Ovary (tissue), 9 donors: ENCODE data around the gene QSOX1. TPM values are rescaled to one million over a fixed set of nuclear protein-coding genes. Genes with fewer than 3 reads are reported as not detected.
"Not testable (repeated sequence)": the region's sequence is repeated elsewhere in the genome, so short reads cannot be mapped to it uniquely, and the experiment has no call there.

ENCODE experiments used
- DNase-seq, 5 donors: peaks; one replicate each; pipeline ENCODE4 v3.0.0-alpha.2; 2019 to 2020
- H3K27ac ChIP-seq, 2 donors: fragments of 200-600 bp; one replicate each; pipeline versions ENCODE4 v1.5.1 to v1.8.0; 2019 to 2022
- H3K27me3 ChIP-seq: fragments of 200-600 bp; one replicate; pipeline ENCODE4 v1.8.0; 2022
- H3K36me3 ChIP-seq: fragments of 200-600 bp; sonication (generic); one replicate; pipeline ENCODE4 v1.5.1; 2019
- H3K4me1 ChIP-seq: one replicate; pipeline ENCODE4 v1.8.1; 2013; ENCODE audit warnings: mild to moderate bottlenecking, moderate library complexity; ENCODE audit not compliant: insufficient read depth
- H3K4me3 ChIP-seq: fragments of 200-600 bp; sonication (generic); one replicate; pipeline ENCODE4 v1.5.1; 2017
- H3K9me3 ChIP-seq, 2 donors: fragments of 200-600 bp in 1 of 2; sonication (generic) in 1 of 2; one replicate each; pipeline versions ENCODE4 v1.5.1 to v1.8.1; 2013 to 2019; ENCODE audit warnings: mild to moderate bottlenecking in 1 of 2, moderate library complexity in 1 of 2
- EP300 ChIP-seq: sonication (generic); formaldehyde crosslinking; IDR thresholded peaks from one replicate; pipeline ENCODE4 v1.6.1; 2017; ENCODE audit warnings: antibody characterized with exemption
- POLR2A ChIP-seq: fragments of 450-650 bp; IDR thresholded peaks from one replicate; pipeline ENCODE4 v1.6.1; 2017; ENCODE audit warnings: antibody characterized with exemption, mild to moderate bottlenecking, moderate library complexity
- WGBS, 3 donors: extraction: QIAGEN DNeasy Blood & Tissue Kit in 1 of 3; methylation state at CpG; one replicate each; pipeline versions ENCODE4 v1.1.5 to v1.1.7; 2013 to 2017; 5-methylcytosine and 5-hydroxymethylcytosine counted together
- intact Hi-C, 4 donors: fragments of 100-400 bp; cut with DNase I; formaldehyde crosslinking; loops; one replicate each; pipeline versions ENCODE4 v1.11.0 to v1.15.1; 2022 to 2023
- polyA plus RNA-seq, 2 donors: library from polyadenylated mRNA; stranded (reverse); fragments of 200-250 nt in 1 of 2; fragments of 350-450 nt in 1 of 2; fragmentation: Illumina TruSeq in 1 of 2; extraction: RNeasy Lipid Tissue Mini Kit (QIAGEN cat#74804) in 1 of 2; gene quantifications; one replicate each; pipeline ENCODE4 v1.2.3, GENCODE V29; 2013 to 2014
- total RNA-seq, 7 donors: library from RNA; depleted of rRNA in 2 of 7; stranded (reverse); fragments of >200 nt in 2 of 7; fragmentation: NEBNext Ultra II Directional in 3 of 7; extraction: Animal tissue kit (Norgen Biotek cat#: 25700) in 3 of 7; gene quantifications; one replicate each; pipeline versions ENCODE4 v1.1.0 to v1.2.4, GENCODE V29; 2016 to 2023
- TF ChIP-seq, protein P1 (sequence below), 3 donors: fragments of 450-650 bp in 2 of 3; fragments of 200-600 bp in 1 of 3; IDR thresholded peaks; one replicate each; pipeline versions ENCODE4 v1.5.1 to v1.8.0; 2016 to 2022; ENCODE audit warnings: antibody characterized with exemption in 3 of 3, mild to moderate bottlenecking in 1 of 3
- donor health status: DM: no; HTN: no; CAD: no; lungs with moderate emphysema.
- donor health status: DM: no; HTN: no; CAD: no.
- donor health status: Bipolar disorder and iron deficiency.
- donor health status: DM: yes; HTN: yes; CAD: no.
- donor health status: DM: no; HTN: no; CAD: no.
- donor health status: DM: yes; HTN: yes; CAD: no.

The QSOX1 gene
- total and polyA plus RNA-seq, 9 donors = 57.8 to 475 (median 155) TPM

DNA sequence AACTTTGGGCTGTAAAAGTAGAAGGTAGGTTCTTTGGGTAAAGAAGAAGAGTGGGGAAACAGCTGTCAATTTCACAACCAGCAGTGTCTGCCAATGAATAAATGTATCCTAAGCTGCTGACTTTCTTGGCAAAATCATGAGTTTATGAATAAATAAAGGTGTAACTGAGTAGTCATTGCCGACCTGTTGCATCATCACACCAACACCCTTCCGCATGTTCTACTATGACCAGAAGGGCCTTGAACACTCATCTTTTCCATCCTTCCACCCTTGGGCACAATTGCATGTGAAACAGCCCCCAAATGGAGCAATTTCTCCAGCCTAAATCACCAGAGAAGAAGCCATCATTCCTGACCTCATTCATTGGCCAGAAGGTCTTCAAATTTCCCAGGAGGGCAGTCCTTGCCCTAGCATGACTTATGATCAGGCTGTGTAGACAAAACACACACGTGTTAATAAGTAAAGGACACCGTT lies 31.2 kb upstream of the QSOX1 start:
- DNase-seq = no peak
- Histone ChIP-seq H3K9me3 (no peaks in the 10 kb centered on the region), H3K36me3 (no peaks in the 10 kb centered on the region), H3K27ac (no peak overlapping the region), H3K4me3 (no peak overlapping the region), H3K4me1 (peaks cover 2% of the 10 kb centered on the region), H3K27me3 (no peaks in the 10 kb centered on the region)
- TF ChIP-seq EP300 (no peak), POLR2A (no peak)
- TF ChIP-seq, protein P1, sequence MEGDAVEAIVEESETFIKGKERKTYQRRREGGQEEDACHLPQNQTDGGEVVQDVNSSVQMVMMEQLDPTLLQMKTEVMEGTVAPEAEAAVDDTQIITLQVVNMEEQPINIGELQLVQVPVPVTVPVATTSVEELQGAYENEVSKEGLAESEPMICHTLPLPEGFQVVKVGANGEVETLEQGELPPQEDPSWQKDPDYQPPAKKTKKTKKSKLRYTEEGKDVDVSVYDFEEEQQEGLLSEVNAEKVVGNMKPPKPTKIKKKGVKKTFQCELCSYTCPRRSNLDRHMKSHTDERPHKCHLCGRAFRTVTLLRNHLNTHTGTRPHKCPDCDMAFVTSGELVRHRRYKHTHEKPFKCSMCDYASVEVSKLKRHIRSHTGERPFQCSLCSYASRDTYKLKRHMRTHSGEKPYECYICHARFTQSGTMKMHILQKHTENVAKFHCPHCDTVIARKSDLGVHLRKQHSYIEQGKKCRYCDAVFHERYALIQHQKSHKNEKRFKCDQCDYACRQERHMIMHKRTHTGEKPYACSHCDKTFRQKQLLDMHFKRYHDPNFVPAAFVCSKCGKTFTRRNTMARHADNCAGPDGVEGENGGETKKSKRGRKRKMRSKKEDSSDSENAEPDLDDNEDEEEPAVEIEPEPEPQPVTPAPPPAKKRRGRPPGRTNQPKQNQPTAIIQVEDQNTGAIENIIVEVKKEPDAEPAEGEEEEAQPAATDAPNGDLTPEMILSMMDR (IDR thresholded peaks at IDR 0.05) = no peak
- intact Hi-C loops = no loop called here
- WGBS, 3 donors = 88 to 90% (median 88%) methylated on average over 4 of the region's 4 CpGs

DNA sequence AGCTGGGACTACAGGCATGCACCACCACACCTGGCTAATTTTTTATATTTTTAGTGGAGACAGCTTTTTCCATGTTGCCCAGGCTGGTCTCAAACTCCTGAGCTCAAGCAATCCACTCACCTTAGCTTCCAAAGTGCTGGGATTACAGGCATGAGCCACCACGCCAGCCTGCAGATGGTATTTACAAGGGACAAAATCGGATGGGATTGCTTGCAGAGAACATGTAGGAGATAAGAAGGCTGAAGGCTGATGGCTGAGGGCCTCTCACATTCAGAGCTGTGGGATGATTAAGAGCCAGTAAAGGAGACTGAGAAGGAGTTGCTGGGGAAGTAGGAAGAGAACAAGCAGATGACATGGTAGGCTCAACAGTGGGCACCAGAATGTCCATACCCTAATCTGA lies 24.0 kb upstream of the QSOX1 start:
- Histone ChIP-seq H3K27me3 (no peaks in the 10 kb centered on the region), H3K4me3 (no peak overlapping the region), H3K4me1 (no peaks in the 10 kb centered on the region), H3K27ac (no peak overlapping the region), H3K36me3 (no peaks in the 10 kb centered on the region), H3K9me3 (no peaks in the 10 kb centered on the region)
- intact Hi-C loops = no loop called here
- no peak for DNase-seq
- WGBS, 3 donors = 88 to 94% (median 91%) methylated on average over 2 of the region's 2 CpGs
- TF ChIP-seq, protein P1 (IDR thresholded peaks at IDR 0.05) = no peak

DNA sequence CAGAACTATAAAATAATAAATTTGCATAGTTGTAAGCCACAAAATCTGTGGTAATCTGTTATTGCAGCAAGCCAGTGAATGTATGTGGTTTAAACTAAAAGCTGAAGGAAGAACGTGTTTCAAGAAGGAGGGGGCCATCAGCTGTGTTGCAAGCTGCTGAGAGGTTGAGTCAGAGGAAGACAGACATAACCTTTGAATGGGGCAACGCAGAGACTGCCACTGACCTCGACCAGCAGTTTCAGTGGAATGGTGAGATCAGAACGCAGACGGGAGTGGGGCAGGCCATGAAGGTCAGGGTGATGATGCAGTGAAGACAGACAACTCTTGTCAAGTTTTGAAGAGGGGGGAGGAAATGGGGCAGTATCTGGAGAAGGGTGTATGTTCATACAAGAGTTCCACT lies 23.2 kb upstream of the QSOX1 start:
- WGBS, 3 donors = 70 to 77% (median 76%) methylated on average over 5 of the region's 5 CpGs
- intact Hi-C loops = no loop called here
- Histone ChIP-seq H3K27ac (no peak overlapping the region), H3K4me1 (no peaks in the 10 kb centered on the region), H3K27me3 (no peaks in the 10 kb centered on the region), H3K9me3 (no peaks in the 10 kb centered on the region), H3K4me3 (no peak overlapping the region), H3K36me3 (no peaks in the 10 kb centered on the region)
- no peak for TF ChIP-seq EP300
- TF ChIP-seq, protein P1 (IDR thresholded peaks at IDR 0.05) = no peak
- TF ChIP-seq POLR2A = no peak
- DNase-seq = no peak

DNA sequence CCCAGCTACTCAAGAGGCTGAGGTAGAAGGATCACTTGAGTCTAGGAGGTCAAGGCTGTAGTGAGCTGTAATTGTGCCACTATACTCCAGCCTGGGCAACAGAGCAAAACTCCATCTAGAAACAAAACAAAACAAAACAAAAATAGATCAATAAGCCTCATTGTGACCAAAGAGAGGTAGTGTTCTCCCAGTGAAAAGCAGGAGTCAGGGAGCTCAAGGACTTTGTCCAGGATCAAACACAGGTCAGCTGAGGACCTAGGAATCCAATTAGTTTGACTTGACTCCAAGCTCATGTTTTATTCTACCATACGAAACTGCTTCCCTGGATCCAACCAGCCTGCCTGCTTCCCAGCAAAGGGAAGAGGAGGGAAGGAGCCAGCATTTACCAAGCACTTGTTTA lies 21.5 kb upstream of the QSOX1 start:
- Histone ChIP-seq H3K27me3 (no peaks in the 10 kb centered on the region), H3K4me3 (no peak overlapping the region), H3K4me1 (no peaks in the 10 kb centered on the region), H3K36me3 (no peaks in the 10 kb centered on the region), H3K27ac (no peak overlapping the region), H3K9me3 (no peaks in the 10 kb centered on the region)
- TF ChIP-seq, protein P1 (IDR thresholded peaks at IDR 0.05) = no peak
- TF ChIP-seq POLR2A = no peak
- TF ChIP-seq EP300 = no peak
- DNase-seq = no peak
- intact Hi-C loops = no loop called here
- WGBS, 3 donors = 44 to 76% (median 46%) methylated on average over 1 of the region's 1 CpG

DNA sequence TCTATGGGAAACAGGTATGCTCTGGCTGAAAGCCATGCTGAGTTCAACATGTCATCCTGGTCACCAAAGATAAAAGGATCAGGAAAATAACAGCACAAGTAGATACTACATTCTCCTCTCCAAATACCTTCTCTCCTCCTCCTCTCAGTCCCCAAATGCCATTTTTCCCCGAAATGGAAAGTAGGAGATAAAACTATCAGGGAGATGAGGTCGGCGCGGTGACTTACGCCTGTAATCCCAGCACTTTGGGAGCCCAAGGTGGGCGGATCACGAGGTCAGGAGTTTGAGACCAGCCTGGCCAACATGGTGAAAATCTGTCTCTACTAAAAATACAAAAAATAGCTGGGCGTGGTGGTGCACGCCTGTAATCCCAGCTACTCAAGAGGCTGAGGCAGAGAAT lies 21.0 kb upstream of the QSOX1 start:
- H3K27ac ChIP-seq, DNase-seq, H3K4me1 ChIP-seq, intact Hi-C loops, H3K9me3 ChIP-seq, H3K4me3 ChIP-seq, H3K27me3 ChIP-seq, H3K36me3 ChIP-seq: not testable (repeated sequence)
- 87 to 91% (median 91%) methylated on average over 9 of the region's 9 CpGs for WGBS, 3 donors
